Activated naive CD4-positive, alpha-beta T cell treated with Interleukin-2 at 50 U/mL for 16 hours (primary cell): ENCODE results near the gene NRAS.
A peak's percentile ranks its signal among the peaks of the same experiment; 100 is the strongest.

Source experiments
- DNase-seq: peaks from one replicate; pipeline ENCODE4 v3.0.0-alpha.2; 2020

The NRAS gene

DNA sequence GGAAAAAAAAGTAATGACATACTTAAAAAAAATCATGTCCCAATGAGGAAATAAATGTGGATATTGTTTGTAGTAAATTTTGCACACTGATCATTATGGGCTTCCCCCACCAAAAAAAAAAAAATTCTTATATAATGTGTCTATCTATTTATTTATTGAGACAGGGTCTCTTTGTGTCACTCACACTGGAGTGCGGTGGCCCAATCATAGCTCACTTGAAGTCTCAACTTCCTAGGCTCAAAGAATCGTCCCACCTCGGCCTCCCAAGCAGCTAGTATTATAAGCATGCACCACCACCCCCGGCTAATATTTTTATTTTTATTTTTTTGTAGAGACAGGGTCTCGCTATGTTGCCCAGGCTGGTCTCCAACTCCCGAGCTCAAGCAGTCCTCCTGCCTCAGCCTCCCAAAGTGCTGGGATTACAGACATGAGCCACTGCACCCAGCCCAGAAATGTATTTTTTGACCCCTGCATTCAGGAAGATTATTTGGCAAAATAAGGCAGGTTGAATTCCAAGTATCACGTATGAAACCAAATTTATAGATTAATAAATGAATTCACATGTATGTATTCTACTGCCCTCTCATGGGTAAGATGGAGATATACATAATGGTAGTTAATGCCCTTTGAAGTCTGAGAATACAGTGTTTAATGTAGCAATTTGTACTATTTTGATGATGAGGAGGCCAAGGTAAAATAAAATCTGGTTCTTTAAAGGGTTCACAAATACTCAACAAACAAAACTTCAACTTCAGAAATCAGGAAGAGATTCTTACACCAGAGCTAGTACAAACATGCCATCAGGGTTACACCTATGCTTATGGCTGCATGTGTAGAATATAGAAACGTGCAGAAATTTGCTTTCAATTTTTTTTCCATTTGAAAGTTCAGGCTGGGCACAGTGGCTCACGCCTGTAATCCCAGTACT is 45.3 kb downstream of the NRAS start:
- DNase-seq: no peak

DNA sequence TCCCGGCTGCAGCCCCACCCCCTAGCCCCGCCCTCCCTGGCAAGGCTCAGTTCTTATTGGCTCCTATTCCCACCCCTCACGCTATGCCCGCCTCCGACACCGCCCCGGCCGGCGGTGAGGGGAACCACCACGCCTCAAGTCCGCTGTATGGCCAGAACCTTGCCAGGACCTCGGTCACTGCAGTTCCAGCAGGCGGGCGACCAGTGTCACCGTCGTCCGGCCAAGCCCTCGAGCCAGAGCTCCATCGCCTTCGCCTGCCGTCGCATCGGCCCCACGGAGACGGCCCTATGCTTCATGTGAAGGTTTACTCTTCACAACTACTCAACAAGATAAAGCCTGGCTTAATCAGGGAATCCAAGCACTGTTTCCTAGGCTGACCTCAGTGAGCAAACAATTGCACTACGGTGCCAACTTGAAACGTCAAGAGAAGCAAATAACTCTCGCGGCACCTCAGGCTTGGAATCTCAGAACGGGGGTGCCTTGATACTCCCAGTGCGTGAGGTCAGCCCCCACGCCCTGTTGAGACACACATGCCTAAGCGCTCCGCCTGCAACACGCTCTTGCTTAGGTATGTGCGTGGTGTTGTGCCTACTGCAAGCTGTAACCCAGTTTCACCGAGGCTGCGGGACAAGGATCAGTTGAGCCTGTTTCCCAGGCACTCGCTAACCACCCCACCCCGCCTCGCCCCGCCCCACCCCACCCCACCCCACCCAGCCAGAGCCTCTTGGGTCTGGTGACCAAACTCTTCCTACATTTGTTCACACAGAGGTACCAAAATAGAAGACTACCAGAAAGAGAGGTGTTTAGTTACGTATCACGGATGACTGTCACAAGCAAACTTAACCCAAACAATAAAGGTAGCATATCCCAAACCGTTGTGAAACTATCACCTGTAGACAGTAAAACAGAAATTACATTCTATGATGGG is 46.2 kb downstream of the NRAS start:
- DNase-seq: peak; percentile 88

DNA sequence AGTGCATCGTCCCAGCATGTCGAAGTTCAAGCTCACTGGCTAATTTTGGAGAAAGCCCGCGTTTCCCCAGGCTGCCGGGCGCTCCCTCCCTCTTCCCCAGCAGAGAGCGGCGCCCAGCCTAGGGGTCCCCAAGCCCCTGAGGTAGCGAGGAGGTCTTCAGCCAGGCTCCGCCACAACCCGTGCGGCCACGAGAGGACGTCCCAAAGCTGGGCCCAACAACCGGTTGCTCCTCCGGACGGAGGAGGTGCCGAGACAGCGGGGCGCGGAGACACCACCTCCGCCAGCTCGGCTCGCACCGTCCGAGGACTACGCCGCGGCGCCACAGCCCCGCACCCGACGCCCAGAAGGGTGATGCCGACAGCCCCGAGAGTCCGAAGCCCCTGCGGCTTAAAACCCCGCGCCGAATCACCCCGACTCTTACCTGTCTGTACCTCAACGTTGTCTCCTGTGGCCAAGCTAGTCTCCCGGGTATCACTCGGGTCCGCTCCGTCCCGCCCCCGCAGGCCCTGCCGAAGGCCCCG is 46.9 kb downstream of the NRAS start, which contains the start of gene DENND2C:
Gene DENND2C, minus strand, starts transcription at position 488 of the 521 bp plus-strand sequence. CDS start 44,065 bp downstream, outside the sequence.
- DNase-seq: no peak

DNA sequence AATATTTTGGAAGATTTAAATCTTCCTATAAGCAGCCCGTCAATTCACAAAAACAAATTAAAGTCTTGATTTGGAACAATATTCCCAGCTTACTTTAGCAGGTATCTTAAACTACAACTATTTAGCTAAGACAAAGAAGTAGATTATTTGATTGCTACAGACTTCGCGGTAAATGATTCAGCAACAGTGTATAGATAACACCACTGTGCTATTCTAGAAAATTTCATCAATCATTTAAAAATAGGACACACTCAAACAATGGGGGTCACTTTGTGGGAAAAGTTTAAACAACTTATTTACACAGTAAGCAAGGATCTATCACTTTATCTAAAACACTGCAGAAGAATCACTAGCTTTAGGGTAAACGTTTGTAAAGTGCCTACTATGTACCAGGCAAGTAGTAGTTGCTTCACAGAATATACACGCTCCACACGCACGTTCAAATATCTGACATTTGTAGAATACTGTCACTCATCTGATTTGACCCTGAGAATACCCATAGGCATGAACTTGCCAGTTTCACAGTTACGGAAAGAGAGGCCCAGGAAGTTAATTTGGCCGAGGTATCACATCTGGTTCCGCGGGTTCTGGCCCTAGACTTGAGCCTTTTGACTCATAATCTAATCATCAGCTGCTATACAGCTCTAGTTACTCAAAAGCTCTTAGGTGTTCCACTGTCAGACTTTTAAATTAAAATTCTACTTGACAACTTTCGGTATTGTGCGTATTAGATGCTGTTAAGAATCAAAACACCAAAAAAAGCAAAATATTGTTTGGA is 47.6 kb downstream of the NRAS start:
- DNase-seq: no peak

DNA sequence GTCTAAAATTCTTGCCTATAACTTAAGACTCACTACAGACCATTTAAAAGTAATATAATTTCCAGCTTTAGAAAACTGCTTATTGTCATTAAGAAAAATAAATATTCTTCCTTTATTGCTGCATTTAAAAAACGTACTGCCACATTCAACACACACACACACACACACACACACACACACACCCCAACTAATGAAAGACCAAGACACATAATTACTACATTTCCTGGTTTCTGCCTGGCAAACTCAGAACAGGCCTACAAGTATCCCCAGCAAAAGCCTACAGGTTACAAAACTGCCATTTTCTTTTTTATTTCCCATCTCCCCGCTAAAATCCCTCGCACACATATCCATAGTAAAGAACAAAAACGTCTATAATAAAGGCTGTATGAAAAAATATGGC is 48.2 kb downstream of the NRAS start:
- DNase-seq: no peak

DNA sequence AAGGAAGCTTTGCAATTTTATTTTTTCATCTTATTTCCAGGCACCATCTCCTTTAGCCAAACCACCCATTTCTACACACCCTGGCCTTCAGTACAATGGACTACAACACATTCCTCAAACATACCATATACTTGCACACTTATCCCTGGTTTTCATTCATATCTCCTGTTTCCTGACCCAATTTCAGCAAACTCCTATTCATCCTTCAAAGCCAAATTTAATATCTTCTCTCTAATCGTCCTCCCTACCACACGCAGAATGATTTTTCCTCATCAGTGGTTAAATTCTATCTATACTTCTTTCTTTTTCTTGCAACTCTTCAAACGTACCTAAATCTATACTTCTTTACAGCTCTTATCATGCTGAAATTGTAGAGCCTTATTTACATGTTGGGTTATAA is 49.6 kb downstream of the NRAS start:
- no peak for DNase-seq

DNA sequence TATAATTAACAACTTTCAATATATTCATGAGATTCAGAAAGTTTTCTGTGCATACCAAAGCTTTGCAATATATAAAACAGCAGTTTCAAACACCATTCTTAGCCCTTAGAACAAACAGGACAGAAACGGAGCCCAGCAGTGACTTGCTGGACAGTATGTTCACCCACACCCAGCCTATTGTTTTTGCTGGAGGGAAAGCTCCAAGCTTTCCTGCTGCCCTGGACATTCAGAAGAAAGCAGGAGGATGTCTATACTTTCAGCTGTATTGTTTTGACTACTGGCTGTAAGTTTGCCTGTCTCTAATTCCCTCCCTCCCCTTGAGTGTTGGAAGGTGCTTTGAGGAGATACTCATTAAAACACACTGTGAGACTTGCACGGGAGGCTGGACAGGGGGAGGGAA is 56.3 kb downstream of the NRAS start:
- no peak for DNase-seq
